GM19452 (cell line): ENCODE measurements around the gene MAST2.
"Not testable (repeated sequence)": the region's sequence is repeated elsewhere in the genome, so short reads cannot be mapped to it uniquely, and the experiment has no call there.

Experiments
- ATAC-seq: cut with Tn5 transposase; IDR thresholded peaks from one replicate; pipeline ENCODE4 v1.9.1; 2021; ENCODE audit not compliant: unreplicated experiment

The MAST2 gene

DNA sequence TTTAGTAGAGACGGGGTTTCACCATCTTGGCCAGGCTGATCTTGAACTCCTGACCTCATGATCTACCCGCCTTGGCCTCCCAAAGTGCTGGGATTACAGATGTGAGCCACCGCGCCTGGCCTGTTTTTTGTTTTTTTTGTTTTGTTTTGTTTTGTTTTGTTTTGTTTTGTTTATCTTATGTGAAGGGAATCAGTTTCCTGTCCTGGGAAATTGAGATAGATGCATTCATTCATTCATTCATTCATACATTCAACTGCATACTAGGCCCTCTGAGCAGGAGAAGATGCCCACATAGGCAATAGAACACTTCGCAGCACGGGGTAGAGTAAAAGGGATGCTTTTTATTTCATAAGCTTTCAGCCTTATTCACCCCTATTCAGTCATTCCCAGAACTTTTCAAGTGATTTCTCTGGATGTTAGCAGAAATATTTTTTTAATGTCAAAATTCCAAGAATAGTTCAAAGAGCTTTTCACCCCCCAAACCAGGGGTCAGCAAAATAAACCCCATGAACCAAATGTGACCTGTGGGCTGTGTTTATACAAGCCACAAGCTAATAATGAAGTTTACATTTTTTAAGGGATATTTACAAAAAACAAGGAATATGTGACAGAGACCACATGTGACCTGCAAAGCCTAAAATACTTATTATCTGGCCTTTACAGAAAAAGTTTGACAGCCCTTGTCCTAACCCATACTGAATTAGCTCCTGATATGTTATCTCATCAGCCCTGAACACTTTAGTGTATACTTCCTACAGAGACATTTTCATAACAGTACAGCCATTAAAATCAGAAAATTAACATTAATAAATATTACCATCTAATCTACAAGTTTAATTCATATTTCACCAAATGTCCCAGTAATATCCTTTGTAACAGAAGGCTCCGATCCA is 127.1 kb downstream of the MAST2 start:
- no peak for ATAC-seq

DNA sequence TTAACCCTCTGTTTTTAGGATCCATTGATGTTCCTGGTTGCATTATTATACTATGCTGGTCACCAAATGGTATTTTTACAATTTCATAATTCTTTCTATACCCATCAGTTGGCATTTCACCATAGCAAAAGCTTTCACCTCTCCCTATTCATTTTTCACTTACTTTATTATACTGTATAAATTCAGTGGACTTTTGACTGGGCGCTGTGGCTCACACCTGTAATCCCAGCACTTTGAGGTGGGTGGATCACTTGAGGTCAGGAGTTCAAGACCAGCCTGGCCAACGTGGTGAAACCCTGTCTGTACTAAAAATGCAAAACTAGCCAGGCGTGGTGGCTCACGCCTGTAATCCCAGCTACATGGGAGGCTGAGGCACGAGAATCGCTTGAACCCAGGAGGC is 128.8 kb downstream of the MAST2 start:
- ATAC-seq, result not testable (repeated sequence)

DNA sequence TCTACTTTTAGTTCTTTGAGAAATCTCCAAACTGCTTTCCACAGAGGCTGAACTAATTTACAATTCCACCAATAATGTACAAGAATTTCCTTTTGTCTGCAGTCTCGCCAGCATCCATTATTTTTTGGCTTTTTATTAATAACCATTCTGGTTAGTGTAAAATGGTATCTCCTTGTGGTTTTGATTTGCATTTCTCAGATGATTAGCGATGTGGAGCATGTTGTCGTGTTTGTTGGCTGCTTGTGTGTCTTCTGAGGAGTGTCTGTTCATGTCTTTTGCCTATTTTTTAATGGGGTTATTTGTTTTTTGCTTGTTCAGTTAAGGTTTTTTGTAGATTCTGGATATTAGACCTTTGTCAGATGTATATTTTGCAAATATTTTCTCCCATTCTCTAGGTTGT is 131.5 kb downstream of the MAST2 start:
- no peak for ATAC-seq

DNA sequence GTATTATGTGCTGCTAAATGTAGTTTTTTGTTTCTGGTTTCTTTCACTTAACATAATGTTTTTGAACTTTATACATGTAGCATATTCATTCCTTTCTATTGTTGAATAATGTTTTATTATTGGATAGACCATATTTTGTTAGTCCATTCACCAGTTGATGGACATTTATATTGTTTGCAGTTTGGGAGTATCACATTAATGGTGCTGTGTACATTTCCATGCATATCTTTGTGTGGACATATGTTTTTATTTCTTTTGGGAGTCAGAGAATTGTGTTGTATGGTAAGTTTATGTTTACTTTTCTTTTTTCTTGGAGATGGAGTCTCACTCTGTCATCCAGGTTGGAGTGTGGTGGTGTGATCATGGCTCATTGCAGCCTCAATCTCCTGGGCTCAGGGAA is 134.6 kb downstream of the MAST2 start:
- ATAC-seq, result no peak

DNA sequence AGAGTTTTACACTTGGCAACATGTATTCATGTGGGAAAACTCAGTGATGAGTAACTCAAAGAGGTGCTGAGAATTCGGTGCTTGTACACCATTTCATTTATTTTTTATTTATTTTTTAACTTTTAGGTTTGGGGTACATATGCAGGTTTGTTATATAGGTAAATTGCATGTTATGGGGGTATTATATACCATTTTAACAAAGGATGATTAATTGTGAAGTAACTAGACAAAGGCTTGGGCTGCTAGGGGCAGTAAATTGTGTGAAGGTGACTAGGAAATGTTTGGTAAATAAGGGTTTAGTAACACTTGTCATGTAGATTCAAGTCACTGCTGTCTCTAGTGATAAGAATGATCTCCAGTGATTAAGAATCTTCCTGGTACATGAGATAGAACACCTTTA is 139.0 kb downstream of the MAST2 start:
- no peak for ATAC-seq

DNA sequence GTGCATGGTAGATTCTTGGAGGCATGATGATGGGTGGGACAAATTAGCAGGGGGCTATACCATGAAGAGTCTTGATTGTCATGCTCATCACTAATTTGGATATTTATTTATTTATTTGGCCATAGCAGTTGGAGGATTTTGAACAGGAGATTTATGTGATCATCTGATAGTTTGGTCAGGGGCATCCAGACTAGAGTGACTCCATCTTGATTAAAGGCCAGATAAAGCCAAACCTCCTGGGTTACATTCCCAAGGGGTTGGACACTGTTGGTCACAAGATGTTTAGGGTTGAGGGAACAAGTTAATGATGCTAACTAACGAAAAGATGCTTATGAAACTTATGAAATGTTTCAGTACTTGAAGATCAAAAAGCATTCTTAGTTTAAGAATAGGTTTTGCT is 139.8 kb downstream of the MAST2 start:
- ATAC-seq, result no peak

DNA sequence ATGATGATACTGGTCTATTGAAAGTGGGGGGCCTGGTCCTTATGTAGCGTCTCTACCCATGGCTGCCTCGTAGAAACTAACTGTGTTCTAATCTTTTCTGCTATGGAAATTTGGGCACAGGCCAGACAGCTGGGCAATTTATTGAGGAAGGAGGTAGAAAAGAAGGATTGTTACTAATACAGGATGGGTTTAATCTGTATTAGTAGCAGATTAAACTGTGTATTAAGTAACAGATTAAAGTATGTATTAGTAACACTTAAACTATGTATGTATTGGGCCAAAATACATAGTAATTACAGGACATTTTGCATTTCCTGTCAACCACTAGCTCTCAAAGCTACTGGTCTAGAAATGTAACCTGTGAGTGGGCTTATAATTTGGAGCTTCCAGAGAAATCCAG is 142.0 kb downstream of the MAST2 start:
- no peak for ATAC-seq

DNA sequence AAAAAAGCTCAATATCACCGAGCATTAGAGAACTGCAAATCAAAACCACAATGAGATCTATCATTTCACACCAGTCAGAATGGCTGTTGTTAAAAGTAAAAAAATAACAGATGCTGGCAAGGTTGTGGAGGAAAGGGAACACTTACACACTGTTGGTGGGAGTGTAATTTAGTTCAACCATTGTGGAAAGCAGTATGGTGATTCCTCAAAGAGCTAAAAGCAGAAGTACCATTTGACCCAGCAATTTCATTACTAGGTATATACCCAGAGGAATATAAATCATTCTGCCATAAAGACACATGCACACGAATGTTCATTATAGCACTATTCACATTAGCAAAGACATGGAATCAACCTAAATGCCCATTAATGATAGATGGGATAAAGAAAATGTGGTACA is 146.1 kb downstream of the MAST2 start:
- not testable (repeated sequence) for ATAC-seq

DNA sequence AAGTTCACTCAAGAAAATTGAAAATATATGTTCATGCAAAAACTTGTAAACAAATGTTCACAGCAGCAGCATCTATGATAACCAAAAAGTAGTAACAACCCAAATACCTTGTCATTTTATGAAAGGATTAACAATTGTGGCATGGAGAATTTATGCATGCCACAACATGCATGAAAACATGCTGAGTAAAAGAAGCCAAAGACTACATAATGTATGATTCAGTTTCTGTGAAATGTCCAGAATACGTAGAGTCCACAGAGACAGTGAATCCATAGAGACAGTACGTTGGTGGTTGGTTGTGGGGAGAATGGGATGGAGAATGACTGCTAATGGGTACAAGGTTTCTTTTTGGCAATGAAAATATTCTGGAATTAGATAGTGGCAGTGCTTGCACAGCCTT is 148.7 kb downstream of the MAST2 start:
- no peak for ATAC-seq

DNA sequence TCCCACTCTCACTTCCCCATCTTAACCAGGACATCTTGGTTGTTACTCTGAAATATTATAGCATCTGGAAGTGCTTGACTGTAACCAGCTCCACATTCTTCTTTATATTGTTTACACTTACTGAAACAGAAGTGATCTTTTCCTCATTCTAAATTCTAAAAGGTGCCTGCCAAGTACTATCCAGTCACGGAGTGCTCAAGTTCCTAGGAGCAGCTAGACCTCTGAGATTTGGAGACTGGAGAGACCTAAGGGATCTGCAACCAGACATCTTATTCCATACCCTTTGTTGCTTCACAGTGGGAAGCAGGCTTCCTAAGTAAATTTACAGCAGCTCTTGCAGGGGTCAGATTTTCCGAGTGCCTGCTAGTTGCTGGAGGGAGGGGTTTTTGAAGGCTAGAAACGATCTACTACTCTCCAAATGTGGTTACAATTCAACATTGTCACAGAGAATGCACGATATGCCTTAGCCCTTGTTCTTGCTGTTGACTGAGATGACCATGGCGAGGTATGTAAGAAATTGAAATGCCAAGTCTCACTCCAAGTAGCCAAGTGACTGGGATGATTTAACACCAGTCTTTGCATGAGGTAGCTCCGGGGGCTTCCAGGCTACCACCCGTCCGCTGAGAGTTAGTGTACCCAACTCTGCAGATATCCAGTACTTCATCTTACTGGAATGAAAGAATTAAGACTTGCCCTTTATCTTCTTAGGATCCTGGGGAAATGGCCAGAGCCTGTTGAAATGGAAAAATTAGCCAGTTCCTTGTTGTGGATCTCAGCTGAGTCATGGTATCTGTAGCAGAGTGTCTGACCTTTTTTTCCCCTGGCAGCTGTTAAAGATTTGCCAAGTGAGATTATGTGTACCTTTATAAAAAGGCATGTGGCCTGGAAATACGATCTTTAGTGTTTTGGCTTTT is 150.8 kb downstream of the MAST2 start:
- no peak for ATAC-seq

DNA sequence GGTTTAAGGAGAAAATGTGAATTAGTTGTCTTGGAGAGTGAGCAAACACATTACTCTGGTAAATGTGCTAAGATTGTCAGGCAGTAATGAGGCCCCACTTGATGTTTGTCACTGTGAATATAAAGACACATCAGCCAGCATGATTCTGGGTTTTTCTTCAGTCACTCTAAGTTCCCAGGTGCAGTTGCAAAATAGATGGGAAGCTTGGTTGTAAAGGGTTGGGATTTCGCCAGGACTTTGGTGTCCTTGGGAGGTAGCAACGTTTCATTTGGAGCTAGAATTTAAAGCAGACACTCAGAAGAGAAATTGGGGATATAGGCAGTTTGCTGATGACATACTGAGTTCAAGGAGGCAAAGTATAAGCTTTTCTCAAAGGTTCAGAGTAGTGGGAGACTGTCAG is 154.3 kb downstream of the MAST2 start:
- no peak for ATAC-seq

DNA sequence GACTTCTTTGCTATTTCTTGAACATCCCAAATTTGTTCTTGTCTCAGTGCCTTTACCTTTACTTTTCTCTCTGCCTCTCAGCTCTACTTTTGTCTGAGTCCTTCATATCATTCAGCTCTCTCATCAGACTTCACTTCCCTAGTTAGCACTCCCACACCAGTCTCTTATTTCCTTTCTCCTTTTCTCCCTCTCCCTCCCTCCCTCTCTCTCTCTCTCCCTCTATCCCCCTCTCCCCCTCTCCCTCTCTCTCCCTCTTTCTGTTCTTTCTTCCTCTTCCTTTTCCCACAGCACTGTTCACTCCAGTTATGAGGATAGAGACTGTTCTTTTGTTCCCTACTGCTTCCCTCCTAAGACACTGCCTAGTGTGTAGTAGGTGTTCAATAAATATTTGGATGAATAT is 154.9 kb downstream of the MAST2 start:
- ATAC-seq, result no peak

DNA sequence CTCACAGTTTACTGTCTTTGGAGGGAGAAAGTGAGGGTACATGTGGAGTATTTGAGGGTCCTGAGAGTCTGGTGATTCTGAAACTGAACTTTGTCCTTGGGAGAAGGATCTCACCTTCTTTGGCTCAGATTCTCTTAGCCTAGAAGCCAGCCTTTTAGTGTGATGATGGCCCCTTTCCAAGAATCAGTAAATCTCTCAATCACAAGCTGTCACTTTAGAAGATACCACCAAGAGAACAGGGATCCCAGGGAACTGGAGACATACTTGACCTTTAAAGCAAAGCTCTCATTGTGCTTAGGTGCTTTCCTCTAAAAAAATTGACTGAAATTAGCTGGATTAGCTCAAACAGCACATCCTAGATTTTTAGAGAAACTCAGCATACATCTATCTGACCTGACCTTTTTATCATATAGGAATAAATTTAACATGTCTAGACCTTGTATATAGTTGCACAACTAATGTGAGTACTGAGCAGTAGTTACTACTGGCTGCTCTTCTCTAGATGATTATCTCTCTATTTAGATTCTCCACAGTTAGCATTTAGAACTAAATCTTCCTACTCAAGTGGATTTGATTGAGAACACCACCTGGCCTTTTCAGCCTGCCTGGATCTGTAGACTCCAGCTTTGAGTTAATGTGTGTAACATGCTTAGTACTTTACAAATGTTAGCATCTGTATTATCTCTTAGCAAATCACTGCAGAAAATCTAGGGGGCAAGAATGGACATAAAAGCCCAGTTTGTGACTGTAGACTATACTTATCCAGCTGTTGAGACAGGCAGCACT is 157.7 kb downstream of the MAST2 start:
- no peak for ATAC-seq

DNA sequence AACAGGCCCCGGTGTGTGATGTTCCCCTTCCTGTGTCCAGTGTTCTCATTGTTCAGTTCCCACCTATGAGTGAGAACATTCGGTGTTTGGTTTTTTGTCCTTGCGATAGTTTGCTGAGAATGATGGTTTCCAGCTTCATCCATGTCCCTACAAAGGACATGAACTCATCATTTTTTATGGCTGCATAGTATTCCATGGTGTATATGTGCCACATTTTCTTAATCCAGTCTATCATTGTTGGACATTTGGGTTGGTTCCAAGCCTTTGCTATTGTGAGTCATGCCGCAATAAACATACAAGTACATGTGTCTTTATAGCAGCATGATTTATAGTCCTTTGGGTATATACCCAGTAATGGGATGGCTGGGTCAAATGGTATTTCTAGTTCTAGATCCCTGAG is 158.5 kb downstream of the MAST2 start:
- ATAC-seq, result not testable (repeated sequence)

DNA sequence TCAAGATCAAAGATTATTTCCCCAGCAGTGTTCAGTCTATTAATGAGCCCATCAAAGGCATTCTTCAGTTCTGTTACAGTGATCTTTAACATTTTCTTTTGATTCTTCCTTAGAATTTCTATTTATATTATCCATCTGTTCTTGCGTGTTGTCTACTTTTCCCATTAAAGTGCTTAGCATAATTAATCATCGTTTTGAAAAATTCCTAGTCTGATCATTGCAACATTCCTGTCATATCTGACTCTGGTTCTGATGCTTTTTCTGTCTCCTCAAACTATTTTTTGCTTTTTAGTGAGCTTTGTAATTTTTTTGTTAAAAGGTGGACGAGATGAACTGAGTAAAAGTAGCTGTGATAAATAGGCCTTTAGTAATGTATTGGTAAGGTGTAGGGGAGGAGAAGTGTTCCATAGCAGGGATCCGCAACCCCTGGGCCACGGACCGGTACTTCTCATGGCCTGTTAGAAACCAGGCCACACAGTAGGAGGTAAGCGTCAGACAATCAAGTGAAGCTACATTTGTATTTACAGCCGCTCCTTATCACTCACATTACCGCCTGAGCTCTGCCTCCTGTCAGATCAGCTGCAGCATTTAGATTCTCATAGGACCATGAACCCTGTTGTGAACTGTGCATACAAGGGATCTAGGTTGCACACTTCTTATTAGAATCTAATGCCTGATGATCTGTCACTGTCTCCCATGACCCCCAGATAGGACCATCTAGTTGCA is 165.7 kb downstream of the MAST2 start:
- no peak for ATAC-seq

DNA sequence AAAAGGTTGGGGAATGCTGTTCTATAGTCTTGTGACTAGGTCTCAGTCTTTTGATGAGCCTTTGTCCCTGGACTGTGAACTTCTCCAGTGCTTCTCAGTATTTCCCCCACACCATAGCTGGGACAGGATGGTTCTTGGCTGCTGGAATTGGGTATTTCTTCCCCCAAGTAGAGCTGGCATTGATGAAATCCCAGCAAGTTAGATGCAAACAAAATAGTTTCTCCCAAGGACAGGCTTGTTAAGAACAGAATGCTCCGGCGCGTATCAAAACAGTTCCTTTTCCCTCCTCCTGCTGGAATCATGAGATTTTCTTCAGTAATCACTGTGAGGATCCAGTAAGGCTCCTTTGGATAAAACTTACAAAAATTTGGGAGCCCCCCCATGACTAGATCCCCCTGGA is 166.5 kb downstream of the MAST2 start:
- ATAC-seq, result no peak

DNA sequence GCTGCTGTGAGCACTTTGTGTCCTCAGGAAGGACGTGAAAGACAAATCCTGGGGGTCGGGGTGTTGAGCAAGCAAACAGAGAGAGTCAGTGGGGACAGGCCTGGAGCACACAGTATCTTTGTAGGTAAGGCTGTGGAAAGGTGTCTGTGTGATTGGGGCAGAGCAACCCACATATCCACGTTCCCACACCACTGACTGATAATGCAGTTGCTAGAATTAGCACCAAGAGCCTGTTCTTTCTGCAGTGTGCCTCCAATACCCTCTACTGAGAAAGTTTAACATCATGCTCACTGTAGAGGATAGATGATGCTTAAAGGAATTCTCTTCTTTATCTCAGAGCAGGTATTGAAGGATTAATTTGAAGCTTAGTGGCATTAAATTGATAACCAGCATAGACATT is 167.9 kb downstream of the MAST2 start:
- no peak for ATAC-seq

DNA sequence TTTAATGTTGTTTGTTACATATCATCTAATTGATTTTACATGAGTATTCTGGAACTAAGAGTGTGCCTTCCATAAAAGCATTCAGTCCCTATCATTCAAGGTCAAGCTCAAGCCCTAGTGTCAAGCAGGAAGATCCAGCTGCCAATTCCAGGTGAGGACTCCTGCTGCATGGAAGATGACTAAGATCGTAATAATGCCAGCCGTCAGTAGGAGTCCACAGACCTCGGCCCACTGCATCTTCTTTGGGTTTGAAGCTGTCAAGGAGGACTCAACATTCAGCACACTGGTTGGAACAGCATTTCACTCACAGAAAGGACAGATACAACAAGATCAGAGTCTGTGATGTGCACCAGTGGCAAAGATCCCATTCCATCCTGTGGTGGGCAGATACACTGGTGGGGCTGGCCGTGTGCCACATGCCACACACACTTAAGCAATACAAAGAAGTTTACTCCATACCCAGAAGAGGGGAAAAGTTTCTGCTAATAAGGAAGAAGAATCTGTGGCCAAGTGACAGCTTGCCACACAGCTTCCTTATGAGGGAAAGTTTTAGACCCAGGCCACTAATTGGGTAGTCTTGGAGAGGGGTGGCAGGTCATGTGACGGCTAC is 168.6 kb downstream of the MAST2 start:
- ATAC-seq, result no peak

DNA sequence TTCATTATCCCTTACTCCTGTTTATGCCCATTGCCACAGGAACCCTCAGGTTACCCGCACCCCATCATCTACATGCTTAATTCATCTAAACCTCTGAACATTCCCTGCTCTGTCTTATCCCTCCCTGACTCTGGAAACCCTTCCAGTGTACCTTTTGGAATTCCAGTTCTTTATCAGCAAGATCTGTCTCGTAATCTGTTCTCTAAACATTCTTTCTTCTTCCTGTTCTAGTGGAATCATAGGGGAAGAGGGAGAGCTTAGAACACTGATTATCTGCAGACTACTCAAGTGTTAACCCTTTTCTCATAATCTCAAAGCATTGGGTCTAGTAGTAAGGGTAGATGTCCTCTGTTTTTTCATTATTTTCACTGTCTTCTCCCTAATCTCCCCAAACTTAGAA is 169.2 kb downstream of the MAST2 start:
- ATAC-seq, result no peak

DNA sequence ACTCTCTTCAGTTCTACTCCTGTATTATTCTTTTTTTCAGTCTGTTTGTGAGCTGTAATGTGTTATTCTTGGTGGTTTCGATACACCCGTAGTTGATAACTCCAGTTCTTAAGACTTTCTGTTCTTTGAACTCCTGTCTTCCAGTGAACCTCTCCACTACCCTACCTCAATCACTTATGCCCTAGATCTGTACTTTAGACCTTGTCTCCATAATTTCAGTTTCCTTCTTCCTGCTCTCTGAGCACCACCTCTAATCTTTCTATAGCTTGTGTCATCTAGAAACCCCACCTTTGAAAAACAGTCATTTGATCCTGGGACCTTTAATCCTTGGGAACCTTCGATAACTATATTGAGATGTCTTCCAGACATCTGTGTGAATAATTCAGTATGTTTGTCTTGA is 169.7 kb downstream of the MAST2 start:
- ATAC-seq, result no peak
